IMR-90 (cell line): ENCODE results near the gene SLC22A7. TPM values are rescaled to one million over a fixed set of nuclear protein-coding genes. Genes with fewer than 3 reads are reported as not detected.

Source experiments
- ATAC-seq: fragments of 200-7000 bp; cut with Tn5 transposase; 2 replicates; pipeline ENCODE4 v1.9.1; 2020; ENCODE audit warnings: low read depth, mild to moderate bottlenecking, moderate library complexity
- BruUV-seq: library from RNA; stranded (reverse); fragments of 400-500 nt; replicated peaks from 2 replicates; lab custom pipeline; 2021; lab: Mats Ljungman, UMichigan
- CTCF ChIA-PET: fragments of 300-600 bp; formaldehyde crosslinking; extraction: SDS; loops from one replicate; lab custom pipeline; 2021; ENCODE audit warnings: antibody characterized with exemption; lab: Yijun Ruan, JAX
- POLR2A ChIA-PET: fragments of 300-600 bp; sonication (Branson Sonifier 250); formaldehyde crosslinking; loops from one replicate; lab custom pipeline; 2022; ENCODE audit warnings: antibody characterized with exemption; ENCODE audit not compliant: unreplicated experiment; lab: Charles Lee
- DNase-seq: peaks from one replicate; pipeline ENCODE4 v3.0.0; 2013
- H2AFZ ChIP-seq: replicated peaks from 2 replicates; pipeline ENCODE3; 2013; ENCODE audit warnings: low read length, mild to moderate bottlenecking; ENCODE audit not compliant: poor library complexity
- H2AK5ac ChIP-seq: 2 replicates; pipeline ENCODE4 v1.6.1; 2013; ENCODE audit warnings: low read depth, low read length, inconsistent platforms
- H2AK9ac ChIP-seq: replicated peaks from 2 replicates; pipeline ENCODE3; 2013; ENCODE audit warnings: mild to moderate bottlenecking, low read depth, low read length, moderate library complexity; ENCODE audit not compliant: poor library complexity
- H2BK120ac ChIP-seq: 2 replicates; pipeline ENCODE4 v1.6.1; 2013; ENCODE audit warnings: low read depth, low read length, inconsistent platforms
- H2BK15ac ChIP-seq: 3 replicates; pipeline ENCODE4 v1.6.1; 2013; ENCODE audit warnings: low read depth, low read length, inconsistent platforms
- H2BK20ac ChIP-seq: 2 replicates; pipeline ENCODE4 v1.6.1; 2013; ENCODE audit warnings: low read depth, mild to moderate bottlenecking, inconsistent platforms, low read length, moderate library complexity
- H2BK5ac ChIP-seq: 2 replicates; pipeline ENCODE4 v1.6.1; 2013; ENCODE audit warnings: mild to moderate bottlenecking, low read depth, low read length, inconsistent platforms; ENCODE audit not compliant: poor library complexity, severe bottlenecking
- H3K14ac ChIP-seq: replicated peaks from 2 replicates; pipeline ENCODE4 v1.6.1; 2013; ENCODE audit warnings: low read depth, low read length, inconsistent platforms
- H3K18ac ChIP-seq: 2 replicates; pipeline ENCODE4 v1.6.1; 2013; ENCODE audit warnings: low read depth, low read length, control low read depth
- H3K23ac ChIP-seq: 2 replicates; pipeline ENCODE4 v1.6.1; 2013; ENCODE audit warnings: low read depth, low read length, inconsistent platforms
- H3K27ac ChIP-seq: 2 replicates; pipeline ENCODE4 v1.5.1; 2013; ENCODE audit warnings: mild to moderate bottlenecking, control low read depth, low read length; ENCODE audit not compliant: insufficient read depth
- H3K27me3 ChIP-seq: 2 replicates; pipeline ENCODE4 v1.6.1; 2013; ENCODE audit warnings: low read length; ENCODE audit not compliant: control insufficient read depth, insufficient read depth
- H3K36me3 ChIP-seq: 2 replicates; pipeline ENCODE4 v1.6.1; 2013; ENCODE audit warnings: low read length, mixed read lengths; ENCODE audit not compliant: control insufficient read depth, insufficient read depth
- H3K4ac ChIP-seq: 2 replicates; pipeline ENCODE4 v1.6.1; 2013; ENCODE audit warnings: low read depth, low read length, inconsistent platforms
- H3K4me1 ChIP-seq: 2 replicates; pipeline ENCODE4 v1.6.1; 2013; ENCODE audit warnings: low read length, mixed read lengths; ENCODE audit not compliant: control insufficient read depth, insufficient read depth
- H3K4me2 ChIP-seq: 2 replicates; pipeline ENCODE4 v1.6.1; 2013; ENCODE audit warnings: low read depth, mild to moderate bottlenecking, control low read depth, low read length, moderate library complexity
- H3K4me3 ChIP-seq: 2 replicates; pipeline ENCODE4 v1.5.1; 2013; ENCODE audit warnings: low read depth, mild to moderate bottlenecking, control low read depth, low read length, moderate library complexity; ENCODE audit not compliant: insufficient read depth
- H3K56ac ChIP-seq: 2 replicates; pipeline ENCODE4 v1.6.1; 2013; ENCODE audit warnings: low read length, inconsistent platforms; ENCODE audit not compliant: insufficient read depth; ENCODE audit errors: extremely low read depth
- H3K79me1 ChIP-seq, 2 experiments: 2 replicates each; pipeline ENCODE4 v1.6.1; 2013; ENCODE audit warnings: low read length in 2 of 2, inconsistent platforms in 1 of 2, low read depth in 1 of 2
- H3K9ac ChIP-seq: 2 replicates; pipeline ENCODE4 v1.6.1; 2013; ENCODE audit warnings: low read depth, low read length, control low read depth
- H3K9me1 ChIP-seq: 2 replicates; pipeline ENCODE4 v1.6.1; 2013; ENCODE audit warnings: low read length, inconsistent platforms; ENCODE audit not compliant: insufficient read depth
- H3K9me3 ChIP-seq: 2 replicates; pipeline ENCODE4 v1.6.1; 2013; ENCODE audit warnings: low read length; ENCODE audit not compliant: control insufficient read depth, insufficient read depth
- H4K20me1 ChIP-seq: 2 replicates; pipeline ENCODE4 v1.6.1; 2013; ENCODE audit warnings: low read length, inconsistent platforms; ENCODE audit not compliant: insufficient read depth
- H4K5ac ChIP-seq: 2 replicates; pipeline ENCODE4 v1.6.1; 2013; ENCODE audit warnings: mild to moderate bottlenecking, low read depth, low read length, control low read depth
- H4K8ac ChIP-seq, 2 experiments: 2 replicates each; pipeline ENCODE4 v1.6.1; 2013; ENCODE audit warnings: low read depth in 2 of 2, low read length in 2 of 2, control low read depth in 1 of 2, inconsistent platforms in 1 of 2
- H4K91ac ChIP-seq: 2 replicates; pipeline ENCODE4 v1.6.1; 2013; ENCODE audit warnings: low read depth, low read length, inconsistent platforms; ENCODE audit not compliant: insufficient read depth
- ELK1 ChIP-seq: fragments of 150-350 bp; IDR thresholded peaks from 2 replicates; pipeline ENCODE4 v1.6.1; 2016; ENCODE audit warnings: low read depth, mild to moderate bottlenecking, low read length, moderate library complexity, borderline replicate concordance
- MAZ ChIP-seq: IDR thresholded peaks from 2 replicates; pipeline ENCODE4 v1.6.1; 2012; ENCODE audit warnings: low read depth, mild to moderate bottlenecking, low read length, improper control_type of control experiment, moderate library complexity, borderline replicate concordance
- RAD21 ChIP-seq: IDR thresholded peaks from 2 replicates; pipeline ENCODE4 v1.6.1; 2012; ENCODE audit warnings: low read length, improper control_type of control experiment
- WGBS, 2 experiments: methylation state at CpG; one replicate each; pipeline versions ENCODE4 v1.1.5 to v1.1.7; 2013; ENCODE audit warnings: missing lambda C conversion rate in 2 of 2; ENCODE audit not compliant: insufficient read length in 1 of 2; ENCODE audit errors: extremely low coverage in 2 of 2; 5-methylcytosine and 5-hydroxymethylcytosine counted together
- dilution Hi-C: fragments of 300-500 bp; cut with HindIII; formaldehyde crosslinking; loops from one replicate; pipeline ENCODE4 v1.14.3; 2018; ENCODE audit warnings: low sequenced_read_pairs; ENCODE audit not compliant: unreplicated experiment
- in situ Hi-C: fragments of 300-500 bp; cut with MboI; formaldehyde crosslinking; loops from 3 replicates; pipeline ENCODE4 v1.14.3; 2019; ENCODE audit warnings: low sequenced_read_pairs, inconsistent platforms, mixed read lengths
- intact Hi-C: fragments of 100-400 bp; cut with micrococcal nuclease; formaldehyde crosslinking; loops from 2 replicates; pipeline ENCODE4 v1.10.0; 2022
- polyA plus RNA-seq, 3 experiments: library from polyadenylated mRNA; depleted of rRNA; stranded (reverse); fragments of >200 nt; gene quantifications; 2 replicates each; pipeline ENCODE4 v1.2.3, GENCODE V29; 2012; ENCODE audit warnings: low replicate concordance in 1 of 3
- total RNA-seq: library from RNA; depleted of rRNA; stranded (reverse); fragments of >200 nt; gene quantifications from 2 replicates; pipeline ENCODE4 v1.2.3, GENCODE V29; 2012

The SLC22A7 gene
- total and polyA plus RNA-seq, 2 of the 4 experiments (the other 2 are of a cell fraction), result not detected

DNA sequence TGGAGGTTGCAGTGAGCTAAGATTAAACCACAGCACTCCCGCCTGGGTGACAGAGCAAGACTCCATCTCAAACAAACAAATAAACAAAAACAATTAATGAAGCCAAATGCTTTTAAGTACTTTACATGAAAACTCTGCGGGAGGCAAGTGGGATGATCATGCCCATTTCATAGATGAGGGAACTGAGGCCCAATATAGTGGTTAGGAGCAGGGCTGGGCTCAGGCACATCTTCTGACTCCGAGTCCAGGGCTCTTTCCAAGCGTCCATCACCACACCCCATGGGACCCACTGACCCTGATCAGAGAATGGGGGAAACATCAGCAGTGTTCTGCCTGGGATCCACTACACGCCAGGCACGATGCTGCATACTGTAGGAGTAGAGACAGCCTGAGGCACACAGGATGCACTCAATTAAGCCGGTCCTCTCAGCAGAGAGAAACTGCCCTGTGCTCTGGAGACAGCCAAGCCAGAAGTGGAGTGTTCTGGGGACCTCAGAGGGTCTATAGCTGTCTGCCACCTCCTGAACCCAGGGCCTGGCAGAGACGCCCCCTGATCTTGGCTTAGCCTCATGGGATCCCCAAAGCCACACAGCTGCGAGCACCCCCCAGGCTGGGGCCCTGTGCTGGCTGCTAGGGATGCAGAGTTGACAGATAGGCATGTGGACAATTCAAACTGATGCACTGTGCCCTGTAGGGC, 41.2 kb upstream of the SLC22A7 start:
- H3K4me2 ChIP-seq, result no peak overlapping the region
- TF ChIP-seq RAD21 (no peak), ELK1 (no peak), MAZ (no peak)
- no peak overlapping the region for H3K4ac ChIP-seq
- no peak overlapping the region for H2BK120ac ChIP-seq
- no peak for DNase-seq
- no peak overlapping the region for H2AK5ac ChIP-seq
- no TSS peak for BruUV-seq
- H3K9ac ChIP-seq, result no peak overlapping the region
- no peak overlapping the region for H2BK5ac ChIP-seq
- dilution Hi-C loops (no loop called here), in situ Hi-C loops (loop anchor here (5.0 kb wide), 1 partner anchor 235 kb away; no protein-coding TSS in a partner anchor), intact Hi-C loops (no loop called here)
- H3K18ac ChIP-seq, result no peak overlapping the region
- no peak overlapping the region for H2BK20ac ChIP-seq
- no peak for ATAC-seq
- H3K23ac ChIP-seq, result no peak overlapping the region
- H3K27me3 ChIP-seq, result peaks cover 53% of the 10 kb centered on the region
- H3K27ac ChIP-seq, result no peak overlapping the region
- H3K9me3 ChIP-seq, result no peaks in the 10 kb centered on the region
- H3K36me3 ChIP-seq, result no peaks in the 10 kb centered on the region
- H2BK15ac ChIP-seq, result no peak overlapping the region
- ChIA-PET POLR2A (no interaction called here), CTCF (no interaction called here)
- WGBS, 2 experiments, result 62% methylated on average over 2 of the region's 9 CpGs; no CpG with 5 or more reads in 1 of the 2 experiments
- no peak overlapping the region for H3K14ac ChIP-seq
- H4K5ac ChIP-seq, result no peak overlapping the region
- no peak overlapping the region for H2AFZ ChIP-seq
- H3K4me3 ChIP-seq, result no peak overlapping the region
- H4K91ac ChIP-seq, result no peak overlapping the region
- no peaks in the 10 kb centered on the region for H3K4me1 ChIP-seq
- no peak overlapping the region for H4K8ac ChIP-seq
- H2AK9ac ChIP-seq, result no peak overlapping the region
- no peaks in the 10 kb centered on the region for H4K20me1 ChIP-seq
- no peak overlapping the region for H3K56ac ChIP-seq
- no peaks in the 10 kb centered on the region for H3K9me1 ChIP-seq
- no peaks in the 10 kb centered on the region for H3K79me1 ChIP-seq
